CD8-positive, alpha-beta memory T cell (primary cell): ENCODE measurements around the gene DFFB. TPM values are rescaled to one million over a fixed set of nuclear protein-coding genes. Genes with fewer than 3 reads are reported as not detected.

ENCODE experiments used
- CTCF ChIA-PET: fragments of 350-600 bp; sonication (Branson Sonifier 250); formaldehyde crosslinking; loops from one replicate; lab custom pipeline; 2021; ENCODE audit warnings: antibody characterized with exemption; lab: Charles Lee
- POLR2A ChIA-PET: fragments of 350-600 bp; sonication (Branson Sonifier 250); formaldehyde crosslinking; loops from one replicate; lab custom pipeline; 2021; ENCODE audit warnings: antibody characterized with exemption; lab: Charles Lee
- DNase-seq, 5 donors: peaks; one replicate each; pipeline versions ENCODE4 v3.0.0 to v3.0.0-alpha.2; 2020 to 2022; ENCODE audit warnings: mixed read lengths in 1 of 5
- H3K27ac ChIP-seq: one replicate; pipeline ENCODE4 v1.7.0; 2013; ENCODE audit warnings: low read depth, mild to moderate bottlenecking, low read length, moderate library complexity
- H3K27me3 ChIP-seq: 2 replicates; pipeline ENCODE4 v1.7.0; 2013; ENCODE audit warnings: low read length, mild to moderate bottlenecking; ENCODE audit not compliant: insufficient read depth, poor library complexity, severe bottlenecking
- H3K36me3 ChIP-seq: 2 replicates; pipeline ENCODE4 v1.7.0; 2013; ENCODE audit warnings: mild to moderate bottlenecking, low read length, moderate library complexity; ENCODE audit not compliant: insufficient read depth
- H3K4me1 ChIP-seq: 2 replicates; pipeline ENCODE4 v1.7.0; 2013; ENCODE audit warnings: mild to moderate bottlenecking, low read length, moderate library complexity; ENCODE audit not compliant: insufficient read depth
- H3K4me3 ChIP-seq: 2 replicates; pipeline ENCODE4 v1.7.0; 2013; ENCODE audit warnings: mild to moderate bottlenecking, low read length
- H3K9me3 ChIP-seq: 2 replicates; pipeline ENCODE4 v1.7.0; 2013; ENCODE audit warnings: mild to moderate bottlenecking, low read length
- H3K27ac Mint-ChIP-seq, 8 donors: one replicate each; pipeline ENCODE4 v1.8.0; 2020 to 2021; ENCODE audit warnings: mixed read lengths in 8 of 8, mild to moderate bottlenecking in 6 of 8, inconsistent platforms in 3 of 8, moderate library complexity in 3 of 8
- H3K27me3 Mint-ChIP-seq, 2 donors: one replicate each; pipeline ENCODE4 v1.8.0; 2020 to 2021; ENCODE audit warnings: mixed read lengths in 2 of 2, mild to moderate bottlenecking in 1 of 2, moderate library complexity in 1 of 2
- H3K36me3 Mint-ChIP-seq, 3 donors: one replicate each; pipeline ENCODE4 v1.8.0; 2020 to 2021; ENCODE audit warnings: mixed read lengths in 3 of 3, inconsistent platforms in 1 of 3, mild to moderate bottlenecking in 1 of 3
- H3K4me1 Mint-ChIP-seq, 3 donors: one replicate each; pipeline ENCODE4 v1.8.0; 2020 to 2021; ENCODE audit warnings: mixed read lengths in 3 of 3, inconsistent platforms in 1 of 3, mild to moderate bottlenecking in 1 of 3
- H3K4me3 Mint-ChIP-seq, 7 donors: one replicate each; pipeline ENCODE4 v1.8.0; 2020 to 2021; ENCODE audit warnings: mixed read lengths in 7 of 7, mild to moderate bottlenecking in 6 of 7, moderate library complexity in 4 of 7, inconsistent platforms in 2 of 7
- H3K9me3 Mint-ChIP-seq, 5 donors: one replicate each; pipeline ENCODE4 v1.8.0; 2020 to 2022; ENCODE audit warnings: mixed read lengths in 5 of 5, mild to moderate bottlenecking in 3 of 5, moderate library complexity in 2 of 5, inconsistent platforms in 1 of 5
- polyA plus RNA-seq: library from polyadenylated mRNA; unstranded; fragments of 300-500 nt; fragmentation: Illumina TruSeq; gene quantifications from one replicate; pipeline ENCODE4 v1.2.3, GENCODE V29; 2021
- total RNA-seq, 2 experiments: library from RNA; stranded (reverse); gene quantifications; one replicate each; pipeline ENCODE4 v1.2.3, GENCODE V29; 2021

Gene DFFB
- total and polyA plus RNA-seq, 3 experiments from 2014 or later: 8.3 to 14.6 (median 10.9) TPM

DNA sequence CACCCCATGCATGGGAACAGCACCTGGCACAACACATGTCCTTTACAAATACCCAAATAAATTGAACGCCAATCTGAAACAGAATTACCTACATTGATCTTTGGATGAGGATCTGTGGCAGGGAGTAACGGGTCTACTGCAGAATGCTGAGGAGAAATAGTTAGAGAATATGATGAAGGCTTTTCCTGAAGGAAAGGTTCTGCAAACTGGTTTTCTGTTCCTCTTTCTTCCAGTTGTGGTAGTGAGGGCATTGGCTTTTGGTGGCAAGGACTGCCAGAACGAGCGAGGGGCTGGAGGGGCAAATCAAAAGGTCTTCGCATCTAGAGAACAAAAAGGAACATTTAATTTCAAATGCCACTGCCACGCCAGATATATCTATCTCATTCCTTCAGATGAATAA lies 20.1 kb upstream of the DFFB start:
- Histone ChIP-seq H3K4me1 (no peaks in the 10 kb centered on the region), H3K27ac (no peak overlapping the region), H3K4me3 (no peak overlapping the region), H3K9me3 (no peaks in the 10 kb centered on the region), H3K27me3 (no peaks in the 10 kb centered on the region), H3K36me3 (peaks cover 28% of the 10 kb centered on the region)
- H3K4me1 Mint-ChIP-seq: no peaks in the 10 kb centered on the region
- CTCF ChIA-PET: no interaction called here
- H3K27me3 Mint-ChIP-seq: no peaks in the 10 kb centered on the region
- peaks cover 0 to 4% (median 0%) of the 10 kb centered on the region in 5 donors for H3K9me3 Mint-ChIP-seq
- no peak for DNase-seq
- peaks cover 29 to 82% (median 38%) of the 10 kb centered on the region in 3 donors for H3K36me3 Mint-ChIP-seq
- H3K27ac Mint-ChIP-seq: no peak overlapping the region
- POLR2A ChIA-PET: no interaction called here
- H3K4me3 Mint-ChIP-seq: no peak overlapping the region

GRCh38 chr1:3837685-3838084 lies 19.6 kb upstream of the DFFB start:
- Mint-ChIP-seq H3K9me3 (peaks cover 0 to 4% (median 0%) of the 10 kb centered on the region in 5 donors), H3K4me1 (no peaks in the 10 kb centered on the region), H3K36me3 (peaks cover 29 to 83% (median 39%) of the 10 kb centered on the region in 3 donors), H3K27ac (no peak overlapping the region), H3K4me3 (no peak overlapping the region), H3K27me3 (no peaks in the 10 kb centered on the region)
- ChIA-PET POLR2A (no interaction called here), CTCF (no interaction called here)
- Histone ChIP-seq H3K4me3 (no peak overlapping the region), H3K4me1 (no peaks in the 10 kb centered on the region), H3K27me3 (no peaks in the 10 kb centered on the region), H3K36me3 (peaks cover 28% of the 10 kb centered on the region), H3K27ac (no peak overlapping the region), H3K9me3 (no peaks in the 10 kb centered on the region)
- no peak for DNase-seq

DNA sequence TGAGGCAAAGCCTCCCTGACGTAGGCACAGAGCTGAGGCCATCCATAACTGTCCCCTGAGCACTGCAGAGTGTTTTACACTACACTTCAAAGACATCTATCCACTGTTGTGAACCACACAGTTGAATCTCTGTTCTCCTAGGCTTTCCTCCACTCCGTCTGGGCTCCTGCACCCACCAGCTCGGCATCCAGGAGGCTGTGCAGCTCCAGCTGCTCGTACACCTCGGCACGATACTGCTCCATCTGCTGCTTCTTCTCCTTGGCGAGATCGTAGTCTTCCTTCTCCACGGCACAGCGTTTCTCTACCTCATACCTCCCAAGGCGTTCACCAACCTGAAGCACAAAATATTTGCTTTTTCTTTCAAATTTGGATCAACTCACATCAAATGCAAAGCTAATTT lies 18.5 kb upstream of the DFFB start:
- Histone ChIP-seq H3K4me1 (no peaks in the 10 kb centered on the region), H3K9me3 (no peaks in the 10 kb centered on the region), H3K4me3 (no peak overlapping the region), H3K27ac (no peak overlapping the region), H3K36me3 (peaks cover 28% of the 10 kb centered on the region), H3K27me3 (no peaks in the 10 kb centered on the region)
- H3K27ac Mint-ChIP-seq: no peak overlapping the region
- ChIA-PET POLR2A (no interaction called here), CTCF (no interaction called here)
- no peaks in the 10 kb centered on the region for H3K27me3 Mint-ChIP-seq
- DNase-seq: no peak
- H3K9me3 Mint-ChIP-seq: peaks cover 0 to 4% (median 0%) of the 10 kb centered on the region in 5 donors
- no peak overlapping the region for H3K4me3 Mint-ChIP-seq
- H3K4me1 Mint-ChIP-seq: no peaks in the 10 kb centered on the region
- H3K36me3 Mint-ChIP-seq: peaks cover 29 to 85% (median 40%) of the 10 kb centered on the region in 3 donors

GRCh38 chr1:3841491-3841890 lies 15.8 kb upstream of the DFFB start:
- no peak for DNase-seq
- Histone ChIP-seq H3K27me3 (no peaks in the 10 kb centered on the region), H3K36me3 (peaks cover 26% of the 10 kb centered on the region), H3K4me1 (no peaks in the 10 kb centered on the region), H3K4me3 (no peak overlapping the region), H3K27ac (no peak overlapping the region), H3K9me3 (no peaks in the 10 kb centered on the region)
- ChIA-PET CTCF (no interaction called here), POLR2A (no interaction called here)
- peak overlapping the region in 1 of 8 donors; percentile 57 for H3K27ac Mint-ChIP-seq
- no peaks in the 10 kb centered on the region for H3K4me1 Mint-ChIP-seq
- no peak overlapping the region for H3K4me3 Mint-ChIP-seq
- H3K27me3 Mint-ChIP-seq: no peaks in the 10 kb centered on the region
- peaks cover 0 to 4% (median 0%) of the 10 kb centered on the region in 5 donors for H3K9me3 Mint-ChIP-seq
- H3K36me3 Mint-ChIP-seq: peaks cover 30 to 82% (median 36%) of the 10 kb centered on the region in 3 donors

GRCh38 chr1:3842912-3843311 lies 14.4 kb upstream of the DFFB start:
- H3K27ac Mint-ChIP-seq: no peak overlapping the region
- H3K27me3 ChIP-seq: no peaks in the 10 kb centered on the region

DNA sequence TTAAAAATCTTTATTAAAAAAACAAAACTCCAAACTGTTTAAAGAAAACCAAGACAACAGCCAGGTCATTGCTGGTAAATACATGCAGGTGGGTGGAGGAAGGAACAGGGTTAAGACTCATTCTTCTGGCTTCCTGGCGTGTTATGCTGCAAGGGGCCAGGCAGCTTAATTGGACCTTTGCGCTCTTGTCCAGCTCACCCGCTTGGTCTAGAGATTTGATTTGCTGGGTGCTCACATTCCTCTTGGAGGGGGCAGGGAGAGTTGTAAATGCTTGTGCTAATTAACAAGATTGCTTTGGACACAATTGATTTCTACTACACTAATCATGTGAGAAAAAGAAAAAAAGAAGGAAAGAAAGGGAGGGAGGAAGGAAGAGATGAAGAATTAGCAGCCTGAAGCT lies 10.7 kb upstream of the DFFB start:
- H3K4me1 ChIP-seq: no peaks in the 10 kb centered on the region
- no peak for DNase-seq
- Mint-ChIP-seq H3K4me1 (no peaks in the 10 kb centered on the region), H3K4me3 (no peak overlapping the region), H3K9me3 (no peaks in the 10 kb centered on the region), H3K27me3 (no peaks in the 10 kb centered on the region), H3K27ac (no peak overlapping the region), H3K36me3 (peaks cover 3 to 78% (median 23%) of the 10 kb centered on the region in 3 donors)
- ChIA-PET CTCF (no interaction called here), POLR2A (no interaction called here)
- H3K27ac ChIP-seq: no peak overlapping the region
- H3K27me3 ChIP-seq: no peaks in the 10 kb centered on the region
- H3K4me3 ChIP-seq: no peak overlapping the region
- peaks cover 19% of the 10 kb centered on the region for H3K36me3 ChIP-seq
- no peaks in the 10 kb centered on the region for H3K9me3 ChIP-seq

More at GRCh38 chr1:3842912-3843311, 14.4 kb upstream of the DFFB start:
- Mint-ChIP-seq H3K36me3 (peaks cover 22 to 81% (median 33%) of the 10 kb centered on the region in 3 donors), H3K9me3 (no peaks in the 10 kb centered on the region), H3K4me3 (no peak overlapping the region), H3K27me3 (no peaks in the 10 kb centered on the region), H3K4me1 (no peaks in the 10 kb centered on the region)
- CTCF ChIA-PET: no interaction called here
- POLR2A ChIA-PET: no interaction called here
- H3K4me3 ChIP-seq: no peak overlapping the region
- H3K36me3 ChIP-seq: peaks cover 15% of the 10 kb centered on the region
- no peak for DNase-seq
- no peaks in the 10 kb centered on the region for H3K4me1 ChIP-seq
- no peaks in the 10 kb centered on the region for H3K9me3 ChIP-seq
- H3K27ac ChIP-seq: no peak overlapping the region

GRCh38 chr1:3847081-3847480 lies 10.2 kb upstream of the DFFB start:
- no peak overlapping the region for H3K4me3 ChIP-seq
- Mint-ChIP-seq H3K27me3 (no peaks in the 10 kb centered on the region), H3K4me3 (no peak overlapping the region), H3K9me3 (no peaks in the 10 kb centered on the region), H3K4me1 (no peaks in the 10 kb centered on the region), H3K36me3 (peaks cover 3 to 80% (median 26%) of the 10 kb centered on the region in 3 donors), H3K27ac (no peak overlapping the region)
- CTCF ChIA-PET: no interaction called here
- H3K4me1 ChIP-seq: no peaks in the 10 kb centered on the region
- POLR2A ChIA-PET: no interaction called here
- H3K27me3 ChIP-seq: no peaks in the 10 kb centered on the region
- DNase-seq: no peak
- no peaks in the 10 kb centered on the region for H3K9me3 ChIP-seq
- peaks cover 24% of the 10 kb centered on the region for H3K36me3 ChIP-seq
- H3K27ac ChIP-seq: no peak overlapping the region

- ChIA-PET CTCF (no interaction called here), POLR2A (no interaction called here)
- peaks cover 24% of the 10 kb centered on the region for H3K36me3 ChIP-seq
- peaks cover 8 to 26% (median 20%) of the 10 kb centered on the region in 3 donors for H3K4me1 Mint-ChIP-seq
- H3K9me3 Mint-ChIP-seq: no peaks in the 10 kb centered on the region
- H3K27me3 Mint-ChIP-seq: no peaks in the 10 kb centered on the region
- H3K27ac ChIP-seq: no peak overlapping the region
- DNase-seq: no peak
- H3K4me1 ChIP-seq: peaks cover 8% of the 10 kb centered on the region
- no peak overlapping the region for H3K4me3 Mint-ChIP-seq
- no peaks in the 10 kb centered on the region for H3K9me3 ChIP-seq
- H3K27ac Mint-ChIP-seq: no peak overlapping the region
- H3K36me3 Mint-ChIP-seq: peaks cover 3 to 59% (median 21%) of the 10 kb centered on the region in 3 donors
- no peaks in the 10 kb centered on the region for H3K27me3 ChIP-seq
- no peak overlapping the region for H3K4me3 ChIP-seq
These were observed 6.4 kb upstream of the DFFB start for GRCh38 chr1:3850857-3851256.
